ENCODE results near the gene RNF14.

The RNF14 gene

DNA sequence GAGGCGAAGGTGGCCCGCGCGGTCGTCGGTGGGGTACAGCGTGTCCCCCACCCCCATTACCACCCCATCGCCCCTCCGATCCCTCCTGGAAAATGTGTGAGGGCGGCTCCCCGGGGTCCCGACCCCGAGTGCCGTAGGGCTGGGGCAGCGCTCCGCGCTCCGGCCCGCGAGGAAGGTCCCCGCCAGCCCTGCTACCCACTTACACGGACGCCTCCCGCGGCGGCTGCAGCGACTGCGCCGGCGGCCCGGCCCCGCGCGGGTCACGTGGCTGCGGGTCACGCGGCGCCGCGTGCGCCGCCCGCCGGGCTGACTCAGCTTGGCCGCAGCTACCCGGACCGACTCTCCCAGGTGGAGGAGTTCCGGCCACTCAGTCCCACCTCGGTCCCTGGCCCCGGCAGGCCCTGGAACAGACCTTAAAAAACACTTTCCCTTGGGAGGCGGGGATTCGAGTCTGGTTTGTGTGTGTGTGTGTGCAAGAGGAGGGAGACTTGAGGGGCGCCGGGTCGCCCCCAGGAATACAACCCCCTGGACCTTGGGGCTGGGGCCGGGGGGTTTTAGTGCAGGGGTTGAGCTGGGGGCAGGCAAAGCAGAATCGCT is 44.0 kb downstream of the RNF14 start, which contains the start of gene GNPDA1:
Gene GNPDA1 (minus strand): TSS at position 236 of the 597 bp plus-strand sequence. CDS start 992 bp downstream, outside the sequence.
- peak; percentile 71 for DNase-seq
- Histone ChIP-seq H3K14ac (ENCODE audit: low read length in 2 of 2) (peak within 1 kb of the TSS in 1 of 2 experiments; percentile 94), H3K9me3 (ENCODE audit: control insufficient read depth, low read length) (no peaks in the 10 kb centered on the region), H3K9ac (ENCODE audit: low read length) (peak within 1 kb of the TSS; percentile 98), H2BK5ac (ENCODE audit: low read depth, low read length, poor library complexity, severe bottlenecking) (peak within 1 kb of the TSS; percentile 46), H3K4me1 (ENCODE audit: control insufficient read depth, insufficient read depth, low read depth, low read length) (peaks cover 26% of the 10 kb centered on the region), H2AK5ac (ENCODE audit: low read length, severe bottlenecking) (peak within 1 kb of the TSS; percentile 86), H2AFZ (ENCODE audit: low read depth, low read length) (peak within 1 kb of the TSS; percentile 87), H3K4me3 (ENCODE audit: insufficient read depth in 1 of 2, low read depth in 1 of 2, low read length in 2 of 2) (peak within 1 kb of the TSS; percentile 67 to 97), H4K8ac (ENCODE audit: low read length) (peak within 1 kb of the TSS; percentile 74), H2BK120ac (ENCODE audit: low read depth, low read length) (peak within 1 kb of the TSS; percentile 29), H4K91ac (ENCODE audit: low read length) (peak within 1 kb of the TSS; percentile 66), H3K18ac (ENCODE audit: low read depth in 1 of 2, low read length in 2 of 2) (peak within 1 kb of the TSS; percentile 58 to 88), H3K23ac (ENCODE audit: low read length in 2 of 2) (no peak within 1 kb of the TSS), H3K4me2 (ENCODE audit: low read length, poor library complexity, severe bottlenecking) (peak within 1 kb of the TSS; percentile 74), H3K36me3 (ENCODE audit: control insufficient read depth in 1 of 2, insufficient read depth in 2 of 2, low read depth in 1 of 2, low read length in 2 of 2) (peaks cover 7 to 30% of the 10 kb centered on the region in 2 experiments), H2BK15ac (ENCODE audit: low read depth, poor library complexity, severe bottlenecking) (peak within 1 kb of the TSS; percentile 94), H3K4ac (ENCODE audit: low read depth in 1 of 2, low read length in 2 of 2) (peak within 1 kb of the TSS; percentile 73 to 92), H3K27ac (ENCODE audit: low read length, poor library complexity, severe bottlenecking) (peak within 1 kb of the TSS; percentile 41), H2BK12ac (ENCODE audit: low read length in 2 of 2) (peak within 1 kb of the TSS in 1 of 2 experiments; percentile 94), H3K79me1 (replicated peaks; ENCODE audit: low read length, poor library complexity, severe bottlenecking) (peaks cover 10% of the 10 kb centered on the region), H3K27me3 (ENCODE audit: control insufficient read depth in 1 of 2, insufficient read depth in 1 of 2, low read length in 2 of 2) (no peaks in the 10 kb centered on the region)
- 2% methylated on average over 45 of the region's 58 CpGs for WGBS

DNA sequence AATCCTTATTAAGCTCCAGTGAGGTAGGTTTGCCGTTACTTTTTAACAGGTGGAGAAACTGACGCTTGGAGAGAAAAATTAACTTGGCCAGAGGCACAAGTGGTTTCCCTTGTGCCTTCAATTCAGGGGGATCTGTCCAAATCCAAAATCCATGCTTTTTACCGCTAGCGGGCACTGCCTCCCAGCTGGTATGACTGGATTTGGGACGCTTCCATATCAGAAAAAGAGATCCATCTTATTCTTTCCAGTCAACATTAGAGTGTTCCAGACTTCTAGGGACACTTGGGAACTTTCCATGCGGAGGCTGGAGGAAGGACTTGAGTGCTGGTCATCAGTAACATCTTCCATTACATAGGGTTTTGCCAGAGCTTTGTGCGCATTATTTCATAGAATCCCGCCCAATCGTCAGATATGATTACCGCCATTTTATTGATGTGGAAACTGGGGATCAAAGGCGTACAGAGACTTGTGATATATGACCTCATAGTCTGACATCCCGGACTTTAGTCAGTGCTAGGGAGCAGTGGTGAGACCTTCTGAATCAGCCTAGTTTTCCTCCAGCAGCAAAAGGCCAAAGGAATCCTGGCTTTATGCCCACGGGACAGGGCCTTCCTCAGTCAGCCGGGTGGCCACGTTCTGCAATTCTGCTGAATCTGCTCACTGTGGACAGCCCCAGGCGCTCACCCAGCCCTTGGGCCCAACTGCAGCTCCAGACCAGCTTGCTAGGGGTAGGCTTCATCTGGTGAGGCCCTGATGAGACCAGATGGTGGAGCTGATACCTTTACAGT is 45.0 kb downstream of the RNF14 start:
- Histone ChIP-seq H4K8ac (ENCODE audit: low read length) (peak overlapping the region; percentile 46), H3K9ac (ENCODE audit: low read length) (peak overlapping the region; percentile 98), H3K4ac (ENCODE audit: low read depth in 1 of 2, low read length in 2 of 2) (no peak overlapping the region), H2BK12ac (ENCODE audit: low read length in 2 of 2) (peak overlapping the region in 1 of 2 experiments; percentile 59), H3K4me3 (ENCODE audit: insufficient read depth in 1 of 2, low read depth in 1 of 2, low read length in 2 of 2) (peak overlapping the region in 1 of 2 experiments; percentile 97), H2AK5ac (ENCODE audit: low read length, severe bottlenecking) (peak overlapping the region; percentile 86), H2BK15ac (ENCODE audit: low read depth, poor library complexity, severe bottlenecking) (peak overlapping the region; percentile 83), H3K36me3 (ENCODE audit: control insufficient read depth in 1 of 2, insufficient read depth in 2 of 2, low read depth in 1 of 2, low read length in 2 of 2) (peaks cover 5 to 21% of the 10 kb centered on the region in 2 experiments), H3K9me3 (ENCODE audit: control insufficient read depth, low read length) (no peaks in the 10 kb centered on the region), H2AFZ (ENCODE audit: low read depth, low read length) (no peak overlapping the region), H3K27ac (ENCODE audit: low read length, poor library complexity, severe bottlenecking) (no peak overlapping the region), H3K18ac (ENCODE audit: low read depth in 1 of 2, low read length in 2 of 2) (no peak overlapping the region), H3K27me3 (ENCODE audit: control insufficient read depth in 1 of 2, insufficient read depth in 1 of 2, low read length in 2 of 2) (no peaks in the 10 kb centered on the region), H3K4me1 (ENCODE audit: control insufficient read depth, insufficient read depth, low read depth, low read length) (peaks cover 26% of the 10 kb centered on the region), H2BK120ac (ENCODE audit: low read depth, low read length) (no peak overlapping the region), H4K91ac (ENCODE audit: low read length) (no peak overlapping the region), H3K14ac (ENCODE audit: low read length in 2 of 2) (no peak overlapping the region), H3K4me2 (ENCODE audit: low read length, poor library complexity, severe bottlenecking) (no peak overlapping the region), H2BK5ac (ENCODE audit: low read depth, low read length, poor library complexity, severe bottlenecking) (no peak overlapping the region), H3K23ac (ENCODE audit: low read length in 2 of 2) (no peak overlapping the region), H3K79me1 (replicated peaks; ENCODE audit: low read length, poor library complexity, severe bottlenecking) (peaks cover 10% of the 10 kb centered on the region)
- DNase-seq = peak; percentile 50
- 91% methylated on average over 16 of the region's 16 CpGs for WGBS

DNA sequence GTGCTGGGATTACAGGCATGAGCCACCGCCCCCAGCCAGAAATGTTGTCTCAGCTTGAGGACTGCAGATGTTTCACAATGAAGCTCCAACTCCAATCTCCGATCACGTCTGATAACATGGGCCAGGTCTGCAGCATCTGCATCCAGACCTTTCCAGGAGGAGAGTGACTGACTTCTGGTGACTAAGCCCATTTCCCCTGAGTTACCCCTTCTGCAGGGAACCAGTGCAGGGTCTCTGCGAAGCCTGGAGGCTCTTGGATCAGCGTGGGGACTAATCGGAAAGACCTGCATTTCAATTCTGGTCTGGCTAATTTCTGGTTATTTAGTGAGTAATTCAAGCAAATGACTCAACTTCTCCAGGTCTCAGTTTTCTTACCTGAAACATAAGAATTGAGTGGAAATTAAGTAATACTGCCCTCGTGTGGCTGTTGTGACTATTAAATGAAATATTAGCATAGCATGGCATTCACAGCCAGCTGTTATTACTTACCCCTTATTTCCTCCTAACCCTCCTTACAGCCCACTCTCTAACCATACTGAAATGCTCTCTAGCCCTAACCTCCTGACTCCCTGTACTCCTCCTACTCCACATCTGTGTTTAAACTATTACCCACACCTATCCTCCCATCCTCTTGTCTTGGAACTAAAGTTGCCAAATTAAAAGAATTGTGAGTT is 46.1 kb downstream of the RNF14 start:
- H2BK15ac ChIP-seq (ENCODE audit: low read depth, poor library complexity, severe bottlenecking) = no peak overlapping the region
- H3K4me2 ChIP-seq (ENCODE audit: low read length, poor library complexity, severe bottlenecking) = no peak overlapping the region
- peaks cover 0 to 11% of the 10 kb centered on the region in 2 experiments for H3K36me3 ChIP-seq (ENCODE audit: control insufficient read depth in 1 of 2, insufficient read depth in 2 of 2, low read depth in 1 of 2, low read length in 2 of 2)
- H4K91ac ChIP-seq (ENCODE audit: low read length) = no peak overlapping the region
- H3K4me1 ChIP-seq (ENCODE audit: control insufficient read depth, insufficient read depth, low read depth, low read length) = peaks cover 26% of the 10 kb centered on the region
- H3K14ac ChIP-seq (ENCODE audit: low read length in 2 of 2) = no peak overlapping the region
- H4K8ac ChIP-seq (ENCODE audit: low read length) = no peak overlapping the region
- no peak overlapping the region for H3K23ac ChIP-seq (ENCODE audit: low read length in 2 of 2)
- H3K27ac ChIP-seq (ENCODE audit: low read length, poor library complexity, severe bottlenecking) = peak overlapping the region; percentile 18
- no peak overlapping the region for H2BK12ac ChIP-seq (ENCODE audit: low read length in 2 of 2)
- H3K79me1 ChIP-seq (replicated peaks; ENCODE audit: low read length, poor library complexity, severe bottlenecking) = peaks cover 9% of the 10 kb centered on the region
- no peaks in the 10 kb centered on the region for H3K9me3 ChIP-seq (ENCODE audit: control insufficient read depth, low read length)
- H2BK5ac ChIP-seq (ENCODE audit: low read depth, low read length, poor library complexity, severe bottlenecking) = no peak overlapping the region
- H2BK120ac ChIP-seq (ENCODE audit: low read depth, low read length) = no peak overlapping the region
- no peaks in the 10 kb centered on the region for H3K27me3 ChIP-seq (ENCODE audit: control insufficient read depth in 1 of 2, insufficient read depth in 1 of 2, low read length in 2 of 2)
- H3K4me3 ChIP-seq (ENCODE audit: insufficient read depth in 1 of 2, low read depth in 1 of 2, low read length in 2 of 2) = no peak overlapping the region
- H3K9ac ChIP-seq (ENCODE audit: low read length) = no peak overlapping the region
- H3K4ac ChIP-seq (ENCODE audit: low read depth in 1 of 2, low read length in 2 of 2) = no peak overlapping the region
- 59% methylated on average over 6 of the region's 7 CpGs for WGBS
- H2AFZ ChIP-seq (ENCODE audit: low read depth, low read length) = no peak overlapping the region
- no peak overlapping the region for H3K18ac ChIP-seq (ENCODE audit: low read depth in 1 of 2, low read length in 2 of 2)
- no peak overlapping the region for H2AK5ac ChIP-seq (ENCODE audit: low read length, severe bottlenecking)
- peak; percentile 61 for DNase-seq

Data from mesenchymal stem cell (in vitro differentiated cells and primary cell).